GM12865 (cell line): ENCODE data around the gene GNG11.
"Not testable (repeated sequence)": the region's sequence is repeated elsewhere in the genome, so short reads cannot be mapped to it uniquely, and the experiment has no call there.

ENCODE experiments used
- DNase-seq: peaks from one replicate; pipeline ENCODE4 v3.0.0; 2010; ENCODE audit warnings: low read depth
- H3K4me3 ChIP-seq: 2 replicates; pipeline ENCODE4 v1.5.1; 2011; ENCODE audit warnings: mild to moderate bottlenecking, low read depth, low read length, control low read depth
- TF ChIP-seq, protein P1 (sequence below): IDR thresholded peaks from 2 replicates; pipeline ENCODE4 v1.5.1; 2011; ENCODE audit warnings: low read length, control low read depth, low read depth, inconsistent platforms; ENCODE audit not compliant: insufficient read depth; ENCODE audit errors: missing control alignments

The GNG11 gene

DNA sequence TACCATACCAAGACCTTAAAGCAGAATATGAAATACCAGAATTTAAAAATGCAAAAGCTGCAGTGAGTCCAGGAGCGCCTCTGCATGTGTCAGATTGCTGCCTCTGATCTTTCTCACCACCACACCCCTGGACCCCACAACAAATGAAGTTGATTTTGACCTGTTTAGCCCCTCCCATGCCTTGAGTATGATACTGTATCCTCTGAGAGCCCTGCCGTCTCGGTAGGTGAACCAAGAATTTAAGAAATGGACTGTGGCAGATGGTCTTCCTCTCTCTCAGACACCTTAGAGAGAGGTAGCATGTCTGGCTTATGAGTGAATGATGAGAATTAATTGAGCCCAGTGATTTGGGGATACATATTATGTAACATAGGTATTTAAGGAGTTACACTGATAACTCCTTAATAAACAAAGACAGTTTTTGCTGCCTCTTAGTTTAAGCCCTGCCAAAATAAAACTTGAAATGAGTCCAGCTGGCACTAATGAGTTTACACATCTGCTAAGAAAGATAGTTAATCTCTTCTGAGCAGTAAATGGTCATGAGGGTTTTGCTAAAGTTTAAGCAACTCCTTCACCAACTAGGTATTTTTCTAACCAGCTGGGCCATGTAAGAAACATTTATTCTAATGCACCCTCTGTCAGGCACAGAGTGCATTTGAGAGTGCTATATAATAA, 26.4 kb upstream of the GNG11 start:
- TF ChIP-seq, protein P1, sequence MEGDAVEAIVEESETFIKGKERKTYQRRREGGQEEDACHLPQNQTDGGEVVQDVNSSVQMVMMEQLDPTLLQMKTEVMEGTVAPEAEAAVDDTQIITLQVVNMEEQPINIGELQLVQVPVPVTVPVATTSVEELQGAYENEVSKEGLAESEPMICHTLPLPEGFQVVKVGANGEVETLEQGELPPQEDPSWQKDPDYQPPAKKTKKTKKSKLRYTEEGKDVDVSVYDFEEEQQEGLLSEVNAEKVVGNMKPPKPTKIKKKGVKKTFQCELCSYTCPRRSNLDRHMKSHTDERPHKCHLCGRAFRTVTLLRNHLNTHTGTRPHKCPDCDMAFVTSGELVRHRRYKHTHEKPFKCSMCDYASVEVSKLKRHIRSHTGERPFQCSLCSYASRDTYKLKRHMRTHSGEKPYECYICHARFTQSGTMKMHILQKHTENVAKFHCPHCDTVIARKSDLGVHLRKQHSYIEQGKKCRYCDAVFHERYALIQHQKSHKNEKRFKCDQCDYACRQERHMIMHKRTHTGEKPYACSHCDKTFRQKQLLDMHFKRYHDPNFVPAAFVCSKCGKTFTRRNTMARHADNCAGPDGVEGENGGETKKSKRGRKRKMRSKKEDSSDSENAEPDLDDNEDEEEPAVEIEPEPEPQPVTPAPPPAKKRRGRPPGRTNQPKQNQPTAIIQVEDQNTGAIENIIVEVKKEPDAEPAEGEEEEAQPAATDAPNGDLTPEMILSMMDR, result no peak
- no peak for DNase-seq
- no peak overlapping the region for H3K4me3 ChIP-seq

DNA sequence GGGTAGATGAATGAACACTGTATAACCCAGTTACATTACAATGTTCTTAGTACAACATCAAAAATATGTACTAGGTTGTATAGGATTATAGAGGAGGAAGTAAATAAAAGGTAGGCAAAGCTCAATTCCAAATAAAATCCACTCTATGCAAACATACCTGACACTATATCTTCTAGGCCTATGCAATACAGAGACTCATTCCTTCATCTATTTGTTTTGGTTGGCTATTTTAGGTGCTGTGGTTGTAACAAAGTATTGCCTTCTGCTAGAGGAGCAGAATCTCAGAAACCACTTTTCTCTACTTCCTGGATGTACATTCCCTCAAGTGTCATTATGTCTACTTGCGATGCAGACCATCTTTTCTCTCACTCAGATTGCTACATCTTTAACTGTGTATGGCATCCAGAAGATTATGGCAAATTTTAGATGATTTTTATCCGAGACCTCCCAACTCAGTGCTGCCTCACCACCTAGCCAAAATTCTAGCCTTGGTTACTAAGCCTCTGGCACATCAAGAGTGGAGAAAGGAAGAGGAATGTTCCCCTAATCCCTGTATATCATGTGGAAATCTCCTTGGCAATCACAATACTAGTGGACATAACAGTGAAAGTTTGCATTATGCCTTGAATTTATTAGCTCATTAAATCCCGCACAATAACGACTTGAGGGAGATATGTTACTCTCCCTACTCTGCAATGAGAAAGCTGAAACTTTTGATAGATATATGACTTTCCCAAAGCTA, 25.5 kb upstream of the GNG11 start:
- TF ChIP-seq, protein P1, result no peak
- DNase-seq, result no peak
- no peak overlapping the region for H3K4me3 ChIP-seq

DNA sequence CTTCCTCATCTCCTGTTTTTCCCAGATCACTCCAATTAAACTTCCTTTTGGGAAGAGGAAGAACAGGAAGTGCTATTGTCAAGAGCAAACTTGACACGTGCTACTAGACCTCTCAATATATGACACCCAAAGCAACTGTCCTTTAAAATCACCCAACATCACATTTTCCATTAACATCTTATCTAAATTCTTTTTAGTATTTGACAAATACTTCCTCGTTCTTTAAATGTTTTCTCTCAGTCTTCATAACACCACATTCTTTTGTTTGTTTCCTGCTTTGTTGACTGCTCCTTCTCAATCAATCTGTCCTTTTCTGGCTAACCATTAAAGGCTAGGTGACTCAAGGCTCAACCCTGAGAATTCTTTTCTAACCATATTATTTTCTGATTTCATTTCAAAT, 23.9 kb upstream of the GNG11 start:
- DNase-seq, result no peak
- no peak overlapping the region for H3K4me3 ChIP-seq
- TF ChIP-seq, protein P1, result no peak

DNA sequence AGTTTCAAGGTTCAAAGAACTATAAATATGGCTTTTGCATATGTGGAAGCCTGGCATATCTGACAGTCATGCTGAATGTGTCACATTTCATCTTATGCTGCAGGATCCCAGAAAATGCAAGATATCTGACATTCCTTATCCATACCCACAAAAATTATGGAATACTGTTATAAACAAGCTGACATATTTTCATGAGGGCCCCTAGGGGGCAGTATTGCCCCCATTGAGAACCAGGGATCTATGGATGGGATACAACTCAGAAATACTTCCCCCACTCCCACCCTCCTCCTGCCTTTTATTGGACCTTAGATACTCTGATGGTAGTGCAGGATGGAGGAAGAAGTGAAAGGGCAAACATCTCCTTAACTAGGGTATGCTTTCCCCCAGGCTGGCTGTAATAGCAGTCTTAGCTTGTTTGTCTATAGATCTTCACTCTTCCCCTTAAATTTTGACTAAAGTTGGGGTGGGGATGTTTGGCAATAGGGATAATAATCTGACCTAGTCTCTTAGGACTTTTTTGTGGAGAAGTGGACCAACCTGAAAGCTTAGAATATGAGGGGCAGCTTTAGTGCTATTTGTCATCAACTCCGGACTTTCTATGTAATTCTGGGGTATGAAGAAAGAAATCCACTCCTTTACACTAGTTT, 18.6 kb upstream of the GNG11 start:
- H3K4me3 ChIP-seq, result no peak overlapping the region
- DNase-seq, result peak; percentile 53
- TF ChIP-seq, protein P1, result peak; percentile 81

DNA sequence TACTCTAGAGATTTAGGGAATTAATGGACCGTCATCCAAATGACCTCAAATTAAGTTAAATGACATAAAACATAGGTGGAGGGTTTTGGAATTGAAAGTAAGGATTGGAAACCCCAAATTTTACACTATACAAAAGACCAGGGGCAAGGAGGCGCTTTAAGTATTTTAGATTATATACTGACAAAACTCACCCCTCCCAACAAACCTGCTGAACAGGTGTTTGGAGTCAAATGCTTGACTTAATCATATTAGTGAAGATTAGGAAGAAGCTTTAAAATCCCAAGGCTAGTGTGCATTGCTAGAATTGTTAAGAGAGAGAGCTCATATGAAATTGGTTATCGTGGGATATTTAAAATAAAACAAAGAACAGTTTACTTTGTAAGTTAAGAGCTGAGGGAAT, 15.3 kb upstream of the GNG11 start, which contains the start of gene GNGT1:
Gene GNGT1 (plus strand): TSS at position 301 of the 400 bp plus-strand sequence. CDS start 180 bp downstream, outside the sequence.
- DNase-seq, result no peak
- TF ChIP-seq, protein P1, result no peak
- H3K4me3 ChIP-seq, result no peak within 1 kb of the TSS

DNA sequence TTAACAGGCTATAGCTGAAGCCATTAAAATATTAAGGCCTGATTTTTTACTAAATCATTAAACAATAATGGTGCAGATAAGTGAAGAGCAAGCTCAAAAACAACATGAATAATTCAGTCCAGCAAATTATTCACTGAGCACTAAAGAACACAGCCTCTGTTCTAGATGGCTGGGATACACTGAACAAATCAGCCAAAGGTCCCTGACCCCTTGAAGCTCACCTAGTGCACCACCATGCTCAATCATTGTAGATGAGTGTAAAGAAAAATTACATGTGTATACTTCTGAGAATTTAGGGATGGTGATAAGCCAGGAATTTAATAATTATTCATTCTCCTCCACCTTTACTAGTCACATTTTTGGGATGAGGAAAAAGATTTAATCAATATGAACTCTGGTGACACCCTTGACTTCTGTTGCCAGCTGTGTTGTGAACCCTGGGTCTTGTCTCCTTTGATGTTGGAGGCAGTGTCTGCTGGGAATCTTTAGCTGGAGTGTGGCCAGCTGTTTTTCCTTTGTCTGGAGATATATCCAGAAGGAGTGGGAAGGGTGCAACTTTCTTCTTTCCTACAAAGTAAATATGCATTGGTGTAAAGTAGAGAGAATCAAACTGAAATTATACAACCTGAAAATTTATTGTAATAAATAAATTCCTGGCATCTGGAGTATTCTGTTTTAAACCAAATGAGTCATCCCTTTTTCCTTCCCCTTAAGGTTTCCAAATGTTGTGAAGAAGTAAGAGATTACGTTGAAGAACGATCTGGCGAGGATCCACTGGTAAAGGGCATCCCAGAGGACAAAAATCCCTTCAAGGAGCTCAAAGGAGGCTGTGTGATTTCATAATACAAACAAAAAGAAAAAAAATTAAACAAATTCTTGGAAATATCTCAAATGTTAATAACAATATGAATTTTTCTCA, 11.2 kb upstream of the GNG11 start:
- TF ChIP-seq, protein P1, result no peak
- H3K4me3 ChIP-seq, result no peak overlapping the region
- DNase-seq, result no peak

DNA sequence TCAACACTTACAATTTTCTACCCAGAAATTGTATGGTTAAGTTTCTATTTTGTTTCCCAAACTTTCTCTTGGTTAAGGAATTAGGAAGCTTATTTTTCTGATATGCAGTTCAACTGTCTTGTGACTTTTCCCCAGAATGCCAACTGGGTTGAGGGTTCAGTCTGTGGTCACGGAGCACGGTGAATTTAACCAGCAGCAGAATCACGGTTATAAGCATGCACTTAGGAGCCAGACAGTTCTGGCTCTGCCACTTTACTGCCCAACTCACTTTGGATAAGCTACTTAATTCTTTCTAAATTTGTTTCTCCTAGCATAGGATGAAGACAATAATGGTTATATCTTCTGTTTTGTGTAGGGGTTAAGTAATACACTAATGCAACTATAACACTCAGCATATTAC, 10.3 kb upstream of the GNG11 start:
- not testable (repeated sequence) for H3K4me3 ChIP-seq, DNase-seq

DNA sequence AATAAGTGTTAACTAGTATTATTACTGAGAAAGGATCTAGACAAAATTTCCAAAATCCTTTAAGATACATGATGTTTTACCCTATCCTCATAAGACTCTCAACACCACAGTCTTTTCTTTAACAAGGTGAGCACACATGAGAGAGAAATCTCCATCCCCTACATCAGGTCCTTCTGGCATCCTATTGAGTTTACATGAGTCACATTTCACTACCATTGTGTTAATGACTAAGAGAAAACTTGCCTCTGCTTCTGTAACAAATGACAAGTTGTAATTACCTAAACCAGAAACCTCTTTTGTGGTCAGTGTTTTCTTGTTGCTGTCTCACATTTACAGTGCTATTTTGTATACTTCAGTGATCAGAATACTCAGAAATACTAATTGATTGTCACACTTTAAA, 9.9 kb upstream of the GNG11 start:
- H3K4me3 ChIP-seq, DNase-seq: not testable (repeated sequence)
